Mammary epithelial cell (primary cell): ENCODE measurements around the gene CAPN9.

Experiments
- EZH2 ChIP-seq: IDR thresholded peaks from 2 replicates; pipeline ENCODE4 v1.6.1; 2012; ENCODE audit warnings: low read length, inconsistent platforms, borderline replicate concordance
- TF ChIP-seq, protein P1 (sequence below), 2 donors: IDR thresholded peaks in 1 of 2; conservative IDR thresholded peaks in 1 of 2; 2 replicates each; pipeline ENCODE4 v1.5.1; 2011 to 2012; ENCODE audit warnings: inconsistent platforms in 2 of 2, low read length in 2 of 2, mild to moderate bottlenecking in 2 of 2, control low read depth in 1 of 2, low read depth in 1 of 2; ENCODE audit not compliant: insufficient read depth in 1 of 2; ENCODE audit errors: extremely low read depth in 1 of 2

DNA sequence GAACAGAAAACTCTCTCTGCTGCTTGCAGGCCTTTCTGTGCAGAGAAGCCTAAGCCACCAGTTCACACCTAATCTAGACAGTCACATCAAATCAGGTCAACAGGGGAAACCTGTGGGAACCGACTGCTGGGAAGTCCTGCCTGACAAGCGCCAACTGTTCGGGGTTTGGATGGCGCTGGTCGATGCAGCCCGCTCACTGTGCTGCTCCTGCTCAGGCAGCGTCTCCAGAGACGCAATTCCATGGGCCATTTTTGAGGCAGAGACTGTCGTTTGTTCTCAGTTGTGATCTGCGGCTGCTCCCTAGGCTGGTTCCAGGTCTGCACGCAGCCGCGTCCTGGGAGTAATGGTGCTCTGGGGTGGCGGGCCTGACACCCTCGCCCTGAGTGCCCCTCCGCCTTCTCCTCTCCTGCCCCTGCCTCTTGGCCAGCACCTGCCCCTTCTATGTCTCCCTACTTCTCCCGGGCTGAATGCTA lies 34.7 kb upstream of the CAPN9 start:
- TF ChIP-seq EZH2: no peak
- TF ChIP-seq, protein P1, sequence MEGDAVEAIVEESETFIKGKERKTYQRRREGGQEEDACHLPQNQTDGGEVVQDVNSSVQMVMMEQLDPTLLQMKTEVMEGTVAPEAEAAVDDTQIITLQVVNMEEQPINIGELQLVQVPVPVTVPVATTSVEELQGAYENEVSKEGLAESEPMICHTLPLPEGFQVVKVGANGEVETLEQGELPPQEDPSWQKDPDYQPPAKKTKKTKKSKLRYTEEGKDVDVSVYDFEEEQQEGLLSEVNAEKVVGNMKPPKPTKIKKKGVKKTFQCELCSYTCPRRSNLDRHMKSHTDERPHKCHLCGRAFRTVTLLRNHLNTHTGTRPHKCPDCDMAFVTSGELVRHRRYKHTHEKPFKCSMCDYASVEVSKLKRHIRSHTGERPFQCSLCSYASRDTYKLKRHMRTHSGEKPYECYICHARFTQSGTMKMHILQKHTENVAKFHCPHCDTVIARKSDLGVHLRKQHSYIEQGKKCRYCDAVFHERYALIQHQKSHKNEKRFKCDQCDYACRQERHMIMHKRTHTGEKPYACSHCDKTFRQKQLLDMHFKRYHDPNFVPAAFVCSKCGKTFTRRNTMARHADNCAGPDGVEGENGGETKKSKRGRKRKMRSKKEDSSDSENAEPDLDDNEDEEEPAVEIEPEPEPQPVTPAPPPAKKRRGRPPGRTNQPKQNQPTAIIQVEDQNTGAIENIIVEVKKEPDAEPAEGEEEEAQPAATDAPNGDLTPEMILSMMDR (conservative IDR thresholded peaks at IDR 0.05 in 1 of 2, IDR thresholded peaks at IDR 0.05 in 1 of 2; ENCODE audit: extremely low read depth in 1 of 2, insufficient read depth in 1 of 2, low read depth in 1 of 2, low read length in 2 of 2): no peak
